T-helper 22 cell (primary cell): ENCODE results near the gene ZNF154.

Experiments used
- DNase-seq: peaks from one replicate; pipeline ENCODE4 v3.0.0-alpha.2; 2020; ENCODE audit warnings: low read depth

Gene ZNF154

GRCh38 chr19:57675881-57676280 is 33.1 kb downstream of the ZNF154 start:
- DNase-seq: no peak

GRCh38 chr19:57672466-57672865 is 36.5 kb downstream of the ZNF154 start:
- DNase-seq: no peak

- DNase-seq: no peak
Observed at GRCh38 chr19:57671124-57671895, 37.7 kb downstream of the ZNF154 start.

DNA sequence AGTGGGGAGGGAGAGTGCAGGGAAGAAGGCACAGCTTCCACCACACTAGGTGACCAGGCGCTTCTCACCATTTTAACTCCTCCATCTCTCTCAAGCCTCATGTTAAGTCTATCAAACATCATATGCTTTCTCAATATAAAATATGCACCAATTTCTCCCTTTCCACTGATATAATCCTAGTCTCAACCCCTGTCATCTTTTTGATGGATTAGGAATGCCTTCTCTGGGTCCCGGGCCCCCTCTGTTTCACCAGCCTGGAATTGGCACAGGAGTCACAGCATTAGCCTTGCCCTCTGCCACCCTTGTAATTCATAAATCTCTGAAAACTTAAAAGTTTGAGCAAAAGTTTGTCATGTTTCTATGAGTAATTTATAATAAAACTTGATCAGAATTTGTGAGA is 40.4 kb downstream of the ZNF154 start, which contains the start of gene ZSCAN4:
TSS of gene ZSCAN4 (plus strand) at position 301 of the 400 bp plus-strand sequence. CDS start 7,211 bp downstream, outside the sequence.
- no peak for DNase-seq

- DNase-seq: no peak
Observed at GRCh38 chr19:57667228-57667627, 41.8 kb downstream of the ZNF154 start.

- DNase-seq: no peak
Observed at GRCh38 chr19:57665261-57665806, 43.7 kb downstream of the ZNF154 start.

DNA sequence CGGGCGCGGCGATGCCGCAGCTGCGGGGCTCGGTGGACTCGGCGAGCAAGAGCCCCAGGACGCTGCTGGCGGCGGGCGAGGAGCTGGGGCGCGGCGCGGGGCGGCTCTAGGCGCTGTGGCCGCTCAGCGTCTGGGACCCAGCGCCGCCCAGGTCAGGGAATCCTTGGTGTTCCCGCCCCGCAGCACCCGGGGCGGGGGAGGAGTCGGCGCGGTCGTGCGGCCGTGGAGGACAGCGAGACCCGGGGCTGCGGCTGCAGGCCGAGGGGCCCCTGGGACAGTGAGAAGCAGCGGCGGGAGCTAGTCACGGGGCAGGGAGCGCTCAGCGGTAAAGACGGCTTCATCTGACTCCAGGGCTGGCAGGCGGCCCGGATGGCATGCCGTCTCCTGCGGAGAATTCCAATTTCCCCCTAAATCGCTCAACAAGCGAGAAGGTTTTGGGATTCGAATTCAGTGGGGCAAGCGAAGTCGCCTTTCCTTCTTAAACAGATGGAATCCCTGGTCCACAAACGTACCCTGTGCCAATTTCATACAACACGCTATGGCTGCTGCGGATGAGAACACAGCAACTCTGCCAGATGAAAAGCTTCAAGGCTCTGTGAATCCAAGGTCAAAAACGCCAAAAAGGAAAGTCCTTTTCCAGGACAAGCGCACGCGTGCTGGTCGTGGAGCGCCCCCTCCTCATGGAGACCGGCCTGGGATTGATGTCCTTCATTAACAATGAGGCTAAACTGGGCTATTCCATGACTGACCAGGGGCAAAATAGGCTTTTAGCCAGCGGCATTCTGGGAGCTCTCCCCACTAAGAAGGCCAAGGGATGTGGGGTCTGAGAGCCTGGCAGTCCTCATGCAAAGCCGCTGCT is 44.5 kb downstream of the ZNF154 start:
- DNase-seq: no peak

- no peak for DNase-seq
Observed at GRCh38 chr19:57656346-57656745, 52.7 kb downstream of the ZNF154 start.

GRCh38 chr19:57655443-57655842 is 53.6 kb downstream of the ZNF154 start:
- DNase-seq: no peak

DNA sequence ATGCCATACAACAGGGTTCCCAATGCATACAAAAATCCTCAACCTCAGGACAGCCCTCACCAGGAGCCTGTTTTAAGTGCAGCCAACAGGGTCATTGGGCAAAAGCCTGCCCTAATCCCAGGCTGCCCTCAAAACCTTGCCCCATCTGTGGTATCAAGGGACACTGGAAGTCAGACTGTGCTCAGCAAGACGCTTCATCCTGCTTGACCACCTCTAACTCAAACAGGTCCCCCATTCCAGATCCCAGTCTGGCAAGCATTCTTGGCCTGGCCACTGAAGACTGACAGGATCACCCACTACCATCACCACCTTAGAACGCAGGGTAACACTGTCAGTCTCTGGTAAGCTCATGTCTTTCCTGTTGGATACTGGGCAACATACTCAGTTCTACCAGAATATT is 55.3 kb downstream of the ZNF154 start:
- DNase-seq: no peak

GRCh38 chr19:57651654-57651996 is 57.4 kb downstream of the ZNF154 start:
- no peak for DNase-seq

- no peak for DNase-seq
Observed at GRCh38 chr19:57648331-57649003, 60.5 kb downstream of the ZNF154 start.
